Lower leg skin (tissue), 4 donors: ENCODE results near the gene TRIM5. TPM values are rescaled to one million over a fixed set of nuclear protein-coding genes. Genes with fewer than 3 reads are reported as not detected.

Experiments used
- DNase-seq, 2 donors: peaks; one replicate each; pipeline ENCODE4 v3.0.0-alpha.2; 2019; ENCODE audit warnings: low spot score in 2 of 2
- H3K4me3 ChIP-seq: fragments of 200-600 bp; sonication (generic); 2 replicates; pipeline ENCODE4 v1.5.1; 2017; ENCODE audit warnings: mild to moderate bottlenecking, low read depth; ENCODE audit not compliant: poor library complexity, severe bottlenecking
- POLR2A ChIP-seq, 2 donors: fragments of 450-650 bp; IDR thresholded peaks; one replicate each; pipeline ENCODE4 v1.6.1; 2016 to 2017; ENCODE audit warnings: antibody characterized with exemption in 2 of 2, mild to moderate bottlenecking in 1 of 2, moderate library complexity in 1 of 2
- WGBS, 2 donors: methylation state at CpG; one replicate each; pipeline ENCODE4 v1.1.5; 2018; 5-methylcytosine and 5-hydroxymethylcytosine counted together
- intact Hi-C: fragments of 100-400 bp; cut with DNase I; formaldehyde crosslinking; loops from one replicate; pipeline ENCODE4 v1.15.0; 2023; ENCODE audit warnings: low total_unique reads
- total RNA-seq, 4 donors: library from RNA; depleted of rRNA; stranded (reverse); fragments of >200 nt; gene quantifications; one replicate each; pipeline ENCODE4 v1.1.0, GENCODE V29; 2016
- TF ChIP-seq, protein P1 (sequence below), 3 donors: fragments of 450-650 bp; IDR thresholded peaks; one replicate each; pipeline ENCODE4 v1.5.1; 2016; ENCODE audit warnings: antibody characterized with exemption in 3 of 3, mild to moderate bottlenecking in 3 of 3, moderate library complexity in 2 of 3

The TRIM5 gene
- total RNA-seq, 4 donors from 2014 or later, result 8.3 to 16.1 (median 10.8) TPM

DNA sequence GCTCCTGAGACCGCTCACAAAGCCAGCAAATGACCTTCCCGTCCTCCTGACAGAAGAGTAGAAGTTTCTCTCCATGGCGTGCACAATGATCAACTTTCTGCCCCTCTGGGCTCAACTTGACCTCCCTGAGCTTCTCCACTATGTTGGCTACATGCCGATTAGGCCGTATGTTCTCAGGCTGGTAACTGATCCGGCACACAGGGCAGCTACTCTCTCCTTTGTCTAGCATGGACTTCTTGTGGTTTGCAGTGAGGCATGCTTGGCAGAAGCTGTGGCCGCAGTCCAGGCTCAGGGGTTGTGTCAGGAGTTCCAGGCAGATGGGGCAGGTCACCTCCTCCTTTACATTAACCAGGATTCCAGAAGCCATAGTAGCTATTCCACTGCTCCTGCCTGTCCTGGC, 5.1 kb downstream of the TRIM5 start:
- TF ChIP-seq, protein P1, sequence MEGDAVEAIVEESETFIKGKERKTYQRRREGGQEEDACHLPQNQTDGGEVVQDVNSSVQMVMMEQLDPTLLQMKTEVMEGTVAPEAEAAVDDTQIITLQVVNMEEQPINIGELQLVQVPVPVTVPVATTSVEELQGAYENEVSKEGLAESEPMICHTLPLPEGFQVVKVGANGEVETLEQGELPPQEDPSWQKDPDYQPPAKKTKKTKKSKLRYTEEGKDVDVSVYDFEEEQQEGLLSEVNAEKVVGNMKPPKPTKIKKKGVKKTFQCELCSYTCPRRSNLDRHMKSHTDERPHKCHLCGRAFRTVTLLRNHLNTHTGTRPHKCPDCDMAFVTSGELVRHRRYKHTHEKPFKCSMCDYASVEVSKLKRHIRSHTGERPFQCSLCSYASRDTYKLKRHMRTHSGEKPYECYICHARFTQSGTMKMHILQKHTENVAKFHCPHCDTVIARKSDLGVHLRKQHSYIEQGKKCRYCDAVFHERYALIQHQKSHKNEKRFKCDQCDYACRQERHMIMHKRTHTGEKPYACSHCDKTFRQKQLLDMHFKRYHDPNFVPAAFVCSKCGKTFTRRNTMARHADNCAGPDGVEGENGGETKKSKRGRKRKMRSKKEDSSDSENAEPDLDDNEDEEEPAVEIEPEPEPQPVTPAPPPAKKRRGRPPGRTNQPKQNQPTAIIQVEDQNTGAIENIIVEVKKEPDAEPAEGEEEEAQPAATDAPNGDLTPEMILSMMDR (IDR thresholded peaks at IDR 0.05), result no peak
- TF ChIP-seq POLR2A (IDR thresholded peaks at IDR 0.05), result no peak
- intact Hi-C loops, result no loop called here
- DNase-seq, result no peak
- 96 to 100% methylated on average over 7 of the region's 7 CpGs for WGBS, 2 donors
- H3K4me3 ChIP-seq, result no peak overlapping the region

DNA sequence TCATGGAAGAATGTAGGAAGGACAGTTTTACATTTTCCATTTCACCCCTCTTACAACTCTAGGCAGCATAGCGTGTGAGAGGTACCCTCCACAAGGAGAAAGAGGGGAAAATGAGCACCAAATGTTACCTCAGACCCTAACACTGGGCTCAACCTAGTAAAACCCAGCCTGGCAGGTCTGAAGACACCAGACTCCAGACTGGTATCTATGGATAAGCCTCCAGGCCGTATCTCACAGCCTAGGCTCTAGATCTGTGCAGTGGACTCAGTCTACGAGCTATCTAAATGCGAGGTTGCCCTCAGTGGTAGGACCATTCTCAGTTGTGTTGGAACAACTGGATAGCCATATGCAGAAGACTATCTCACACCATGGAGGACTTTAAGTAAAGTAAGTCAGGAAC, 10.5 kb downstream of the TRIM5 start:
- TF ChIP-seq, protein P1 (IDR thresholded peaks at IDR 0.05), result no peak
- TF ChIP-seq POLR2A (IDR thresholded peaks at IDR 0.05), result no peak
- intact Hi-C loops, result no loop called here
- no peak overlapping the region for H3K4me3 ChIP-seq
- no peak for DNase-seq
- WGBS, 2 donors, result 95 to 97% methylated on average over 4 of the region's 4 CpGs

DNA sequence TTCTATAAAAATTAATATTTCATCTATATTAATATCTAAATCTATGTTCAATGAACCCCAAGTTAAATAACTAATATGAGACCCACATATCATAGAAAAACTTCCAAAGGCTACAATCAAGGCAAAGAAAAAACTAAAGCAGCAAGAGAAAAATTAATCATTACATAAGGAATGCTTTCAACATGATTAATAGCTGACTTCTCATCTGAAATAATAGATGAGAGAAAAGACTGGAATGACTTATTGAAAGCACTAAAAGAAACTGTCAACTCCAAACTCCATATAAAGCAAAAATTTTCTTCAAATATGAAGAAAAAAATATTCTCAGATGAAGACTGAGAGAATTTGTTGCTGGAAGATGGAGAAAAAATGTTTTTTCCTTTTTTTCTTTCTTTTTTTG, 13.0 kb downstream of the TRIM5 start:
- H3K4me3 ChIP-seq, result no peak overlapping the region
- DNase-seq, result no peak
- intact Hi-C loops, result no loop called here
- no peak for TF ChIP-seq POLR2A (IDR thresholded peaks at IDR 0.05)
- TF ChIP-seq, protein P1 (IDR thresholded peaks at IDR 0.05), result no peak

DNA sequence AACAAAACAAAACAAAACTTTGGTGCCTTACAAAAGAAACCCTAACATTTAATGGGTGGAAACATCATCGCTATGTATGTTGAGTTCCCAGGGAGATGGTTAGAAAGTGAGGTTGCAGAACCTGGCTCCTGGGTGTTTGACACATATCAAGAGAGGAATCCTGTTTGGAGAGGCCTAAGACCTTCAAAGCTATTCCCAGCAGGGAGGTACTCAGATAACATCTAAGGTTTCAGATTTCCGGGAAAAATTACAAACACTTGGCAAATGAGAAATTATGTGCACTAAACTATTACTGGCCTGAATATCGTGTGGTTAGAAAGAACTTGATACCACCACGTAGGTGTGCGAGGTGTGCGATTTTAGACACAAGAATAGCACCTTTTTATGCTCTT, 18.5 kb downstream of the TRIM5 start:
- intact Hi-C loops, result no loop called here
- no peak for DNase-seq
- H3K4me3 ChIP-seq, result no peak overlapping the region
- TF ChIP-seq, protein P1 (IDR thresholded peaks at IDR 0.05), result no peak
- no peak for TF ChIP-seq POLR2A (IDR thresholded peaks at IDR 0.05)
- WGBS, 2 donors, result 76 to 78% methylated on average over 6 of the region's 6 CpGs

DNA sequence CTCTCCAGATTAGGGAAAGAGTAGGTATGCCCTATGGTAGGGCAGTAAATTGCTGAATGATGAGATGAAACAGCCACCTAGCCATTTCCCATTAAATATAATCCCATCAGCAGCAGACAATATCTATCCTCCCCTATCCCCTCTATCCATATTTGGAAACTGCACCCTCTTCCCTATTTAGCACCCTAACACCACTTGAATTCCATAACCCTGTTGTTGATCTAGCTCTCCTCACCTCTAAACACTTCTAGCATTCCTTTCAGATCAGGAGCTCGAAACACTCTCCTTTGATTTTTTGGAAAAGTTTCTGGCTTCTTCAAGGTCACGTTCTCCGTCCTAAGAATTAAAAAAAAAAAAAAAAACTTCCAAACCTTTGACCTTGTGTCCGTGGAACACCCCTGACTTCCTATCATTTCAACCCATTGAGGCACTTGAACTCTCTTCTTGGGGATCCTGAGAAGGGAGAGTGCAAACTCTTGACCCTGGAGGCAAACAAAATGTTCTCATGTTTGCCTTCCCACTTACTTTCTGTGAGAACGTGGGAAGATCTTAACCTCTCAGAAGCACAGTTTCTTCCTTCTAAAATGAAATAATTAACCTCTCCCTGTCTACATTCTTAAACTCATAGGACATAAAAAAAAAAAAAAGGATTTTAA, 19.0 kb downstream of the TRIM5 start:
- 84 to 88% methylated on average over 5 of the region's 5 CpGs for WGBS, 2 donors
- TF ChIP-seq, protein P1 (IDR thresholded peaks at IDR 0.05), result no peak
- no peak for TF ChIP-seq POLR2A (IDR thresholded peaks at IDR 0.05)
- intact Hi-C loops, result no loop called here
- H3K4me3 ChIP-seq, result no peak overlapping the region
- no peak for DNase-seq

DNA sequence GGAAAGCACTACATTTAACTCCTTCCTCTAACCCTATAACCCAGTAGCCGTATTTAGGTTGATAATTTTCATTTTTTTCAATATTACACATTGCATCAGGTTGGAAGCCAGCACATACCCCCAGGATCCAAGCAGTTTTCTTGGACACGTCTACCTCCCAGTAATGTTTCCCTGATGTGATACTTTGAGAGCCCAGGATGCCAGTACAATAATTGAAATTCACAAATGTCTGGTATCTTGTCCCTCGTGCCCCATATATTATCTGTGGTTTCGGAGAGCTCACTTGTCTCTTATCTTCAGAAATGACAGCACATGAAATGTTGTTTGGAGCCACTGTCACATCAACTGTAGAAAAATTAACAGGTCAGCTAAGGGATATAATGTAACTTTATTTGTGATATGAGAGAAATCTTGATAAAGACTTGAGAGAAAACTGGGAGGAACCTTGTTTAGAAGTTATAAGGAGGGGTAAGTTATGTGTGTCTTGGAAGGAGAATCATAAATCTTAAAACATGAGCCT, 19.8 kb downstream of the TRIM5 start:
- intact Hi-C loops, result no loop called here
- TF ChIP-seq, protein P1 (IDR thresholded peaks at IDR 0.05), result no peak
- TF ChIP-seq POLR2A (IDR thresholded peaks at IDR 0.05), result no peak
- WGBS, 2 donors, result 86 to 90% methylated on average over 4 of the region's 4 CpGs
- no peak for DNase-seq
- H3K4me3 ChIP-seq, result no peak overlapping the region
